GM18951 (cell line): Measurements from ENCODE around the gene HSPBP1.

Source experiments
- POLR2A ChIP-seq: IDR thresholded peaks from 4 replicates; pipeline ENCODE4 v1.6.1; 2011; ENCODE audit warnings: mild to moderate bottlenecking; ENCODE audit not compliant: insufficient read length, insufficient read depth; ENCODE audit errors: extremely low read depth
- in situ Hi-C: fragments of 300-500 bp; cut with MboI; formaldehyde crosslinking; loops from one replicate; pipeline ENCODE4 v1.12.0; 2022; ENCODE audit warnings: low sequenced_read_pairs, mixed read lengths, inconsistent platforms; ENCODE audit not compliant: unreplicated experiment

Gene HSPBP1

DNA sequence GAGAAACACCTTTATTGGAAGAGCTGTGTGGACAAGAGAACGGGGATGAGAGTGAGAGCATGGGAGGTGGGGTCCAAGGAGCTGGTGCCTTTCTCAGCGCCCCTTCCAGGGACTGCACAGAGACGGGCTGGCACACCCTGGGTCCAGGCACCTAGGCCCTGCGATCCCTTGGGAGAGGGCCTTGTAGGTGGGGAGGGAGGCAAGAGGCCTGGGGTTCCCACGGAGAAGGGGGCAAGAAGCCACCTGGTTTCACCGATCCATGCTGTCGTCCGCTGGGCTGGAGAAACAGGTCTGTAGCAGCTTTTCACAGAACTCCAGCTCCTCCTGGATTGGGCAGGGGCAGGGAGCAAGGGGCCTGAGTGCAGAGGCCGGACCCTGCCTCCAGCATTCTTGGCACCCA, 17.6 kb downstream of the HSPBP1 start:
- in situ Hi-C loops: no loop called here
- TF ChIP-seq POLR2A: no peak

DNA sequence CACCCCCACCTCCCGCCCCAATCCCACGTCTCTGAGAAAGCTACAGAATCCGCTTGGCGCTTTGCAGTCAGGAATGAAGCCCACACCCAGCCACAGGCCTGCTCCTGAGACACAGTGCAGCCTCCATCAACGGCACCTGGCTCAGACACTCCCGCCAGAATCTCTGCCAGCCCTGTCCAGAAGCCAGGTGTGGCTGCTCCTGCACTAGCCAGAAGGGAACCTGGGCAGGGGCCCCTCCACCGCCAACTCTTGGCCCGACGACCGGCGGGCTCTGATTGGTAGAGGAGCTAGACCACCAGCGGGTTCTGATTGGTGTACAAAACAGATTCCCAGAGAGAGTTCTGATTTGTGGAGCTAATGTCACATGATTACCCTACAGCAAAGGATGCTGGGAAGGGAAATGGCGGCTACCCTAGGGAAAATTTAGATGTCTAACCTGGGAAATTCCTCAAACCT, 18.2 kb downstream of the HSPBP1 start:
- TF ChIP-seq POLR2A: no peak
- in situ Hi-C loops: no loop called here

DNA sequence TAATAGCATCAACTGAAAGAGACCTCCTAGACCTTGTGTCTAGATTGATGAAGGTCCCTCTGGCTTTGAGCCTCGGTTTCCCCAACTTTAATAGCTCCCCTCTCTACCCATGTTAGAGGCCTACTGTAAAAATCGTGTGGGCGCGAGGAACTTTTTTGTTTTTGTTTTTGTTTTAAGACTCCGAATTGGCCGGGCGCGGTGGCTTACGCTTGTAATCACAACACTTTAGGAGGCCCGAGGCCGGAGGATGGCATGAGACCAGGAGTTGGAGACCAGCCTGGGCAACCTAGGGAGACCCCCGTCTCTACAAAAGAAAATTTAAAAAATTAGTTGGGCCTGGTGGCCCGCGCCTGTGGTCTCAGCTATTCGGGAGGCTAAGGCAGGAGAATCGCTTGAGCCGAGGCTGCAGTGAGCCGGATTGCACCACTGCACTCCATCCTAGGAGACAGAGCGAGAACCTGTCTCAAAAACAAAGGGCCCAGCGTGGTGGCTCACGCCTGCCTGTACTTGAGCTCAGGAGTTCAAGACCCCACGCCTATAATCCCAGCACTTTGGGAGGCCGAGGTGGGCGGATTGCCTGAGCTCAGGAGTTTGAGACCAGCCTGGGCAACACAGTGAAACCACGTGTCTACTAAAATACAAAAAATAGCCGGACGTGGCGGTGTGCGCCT, 20.2 kb downstream of the HSPBP1 start:
- in situ Hi-C loops: no loop called here
- no peak for TF ChIP-seq POLR2A

DNA sequence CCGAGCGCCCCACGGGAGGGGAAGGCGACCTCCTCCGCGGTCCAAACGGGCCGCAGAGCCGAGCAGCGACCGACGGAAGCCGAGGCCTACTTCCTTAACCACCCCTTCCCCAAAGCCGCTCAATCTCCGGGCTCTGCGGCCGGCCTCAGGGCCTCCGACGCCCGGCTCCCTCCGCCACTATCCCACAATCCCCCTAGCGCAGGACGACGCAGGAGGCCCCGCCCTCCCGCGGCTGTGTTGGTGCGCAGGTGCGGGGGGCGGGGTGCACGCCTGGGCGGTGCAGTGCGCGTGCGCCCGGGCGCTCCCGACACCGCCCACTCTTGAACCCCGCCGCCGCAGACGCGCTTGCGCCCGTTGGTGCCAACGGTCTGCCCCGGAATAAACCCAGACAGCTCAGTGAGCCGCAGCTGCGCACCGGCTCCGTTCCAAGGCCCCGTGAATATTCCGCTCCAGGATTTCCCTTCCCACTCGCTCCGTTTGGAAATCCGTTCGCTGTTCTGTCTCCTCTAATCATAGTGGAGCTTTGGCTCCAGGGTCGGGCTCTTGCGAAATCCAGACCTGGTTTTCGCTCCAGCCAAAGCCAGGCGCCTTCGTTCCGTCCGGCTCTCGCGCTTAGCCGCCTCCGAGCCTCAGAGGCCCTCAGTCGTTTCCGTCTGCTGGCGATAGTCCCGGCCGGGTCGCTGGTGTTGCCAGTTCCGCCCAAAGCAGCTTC, 20.9 kb downstream of the HSPBP1 start, which contains the start of gene PPP6R1:
Gene PPP6R1 (minus strand): TSS at position 190 of the 712 bp plus-strand sequence. CDS start 11,914 bp downstream, outside the sequence.
- in situ Hi-C loops: no loop called here
- TF ChIP-seq POLR2A: peak; percentile 90

DNA sequence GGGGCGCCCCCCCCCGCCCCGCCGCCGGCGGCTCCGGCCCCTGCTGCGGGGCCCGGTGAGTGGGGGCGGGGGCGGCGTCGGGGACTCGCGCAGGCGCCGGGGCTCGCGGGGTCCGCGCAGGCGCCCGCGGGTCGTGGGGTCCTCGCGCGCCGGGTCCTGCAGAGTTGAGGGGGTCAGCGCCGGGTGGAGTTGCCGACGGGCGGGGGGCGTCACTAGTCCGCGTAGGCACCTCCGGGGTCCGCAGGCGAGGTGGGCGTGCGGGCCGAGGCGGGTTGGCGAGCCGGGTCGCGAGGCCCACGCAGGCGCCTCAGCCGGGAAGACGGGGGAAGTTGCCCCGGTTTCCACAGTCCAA, 21.5 kb downstream of the HSPBP1 start:
- in situ Hi-C loops: no loop called here

DNA sequence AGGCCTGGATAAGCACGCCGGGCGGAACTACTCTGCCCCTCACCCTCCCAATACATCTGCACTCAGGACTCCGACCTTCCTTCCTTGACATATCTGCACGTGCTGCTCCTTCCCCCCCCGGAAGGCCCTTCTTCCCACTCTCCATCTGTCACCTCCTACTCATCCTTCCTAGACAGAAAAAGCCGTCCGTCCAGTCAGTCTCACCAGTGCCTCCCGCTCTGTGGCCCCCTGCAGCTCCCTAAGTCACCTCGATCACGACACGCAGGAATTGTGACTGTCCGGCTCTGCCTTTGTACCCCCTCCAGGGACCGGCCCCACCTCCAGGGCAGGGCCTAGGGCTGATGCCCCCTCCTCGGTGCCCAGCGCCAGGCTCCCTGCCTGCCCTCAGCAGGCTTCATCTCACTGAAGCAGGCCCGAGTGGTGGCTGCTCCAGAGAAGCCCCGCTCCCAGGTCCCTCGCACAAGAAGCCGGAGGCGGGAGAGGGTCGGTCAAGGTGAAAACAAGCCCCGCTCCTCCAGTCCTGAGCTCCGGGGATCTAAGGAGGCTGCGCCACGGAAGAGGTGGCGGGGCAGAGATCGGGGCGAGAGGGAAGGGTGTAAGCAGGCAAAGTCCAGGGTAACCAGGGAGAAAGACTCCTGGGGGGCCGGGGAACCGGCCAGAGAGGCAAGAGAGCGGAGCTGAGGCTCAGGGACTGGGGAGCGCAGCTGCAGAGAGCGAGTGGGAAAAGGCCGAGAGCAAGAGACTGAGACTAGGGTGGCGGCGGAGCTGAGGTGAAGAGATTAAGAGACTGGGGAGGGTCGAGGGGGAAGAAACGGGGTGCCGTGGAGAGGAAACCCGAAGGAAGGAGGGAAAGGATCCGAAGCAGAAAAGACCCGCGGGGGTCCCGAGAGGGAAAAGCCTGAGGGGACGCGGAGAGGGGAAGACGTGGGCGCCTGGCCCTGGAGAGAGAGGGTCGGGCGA, 22.2 kb downstream of the HSPBP1 start:
- in situ Hi-C loops: no loop called here
- peak; percentile 32 for TF ChIP-seq POLR2A

More for the DNA sequence above, 21.5 kb downstream of the HSPBP1 start:
- no peak for TF ChIP-seq POLR2A

DNA sequence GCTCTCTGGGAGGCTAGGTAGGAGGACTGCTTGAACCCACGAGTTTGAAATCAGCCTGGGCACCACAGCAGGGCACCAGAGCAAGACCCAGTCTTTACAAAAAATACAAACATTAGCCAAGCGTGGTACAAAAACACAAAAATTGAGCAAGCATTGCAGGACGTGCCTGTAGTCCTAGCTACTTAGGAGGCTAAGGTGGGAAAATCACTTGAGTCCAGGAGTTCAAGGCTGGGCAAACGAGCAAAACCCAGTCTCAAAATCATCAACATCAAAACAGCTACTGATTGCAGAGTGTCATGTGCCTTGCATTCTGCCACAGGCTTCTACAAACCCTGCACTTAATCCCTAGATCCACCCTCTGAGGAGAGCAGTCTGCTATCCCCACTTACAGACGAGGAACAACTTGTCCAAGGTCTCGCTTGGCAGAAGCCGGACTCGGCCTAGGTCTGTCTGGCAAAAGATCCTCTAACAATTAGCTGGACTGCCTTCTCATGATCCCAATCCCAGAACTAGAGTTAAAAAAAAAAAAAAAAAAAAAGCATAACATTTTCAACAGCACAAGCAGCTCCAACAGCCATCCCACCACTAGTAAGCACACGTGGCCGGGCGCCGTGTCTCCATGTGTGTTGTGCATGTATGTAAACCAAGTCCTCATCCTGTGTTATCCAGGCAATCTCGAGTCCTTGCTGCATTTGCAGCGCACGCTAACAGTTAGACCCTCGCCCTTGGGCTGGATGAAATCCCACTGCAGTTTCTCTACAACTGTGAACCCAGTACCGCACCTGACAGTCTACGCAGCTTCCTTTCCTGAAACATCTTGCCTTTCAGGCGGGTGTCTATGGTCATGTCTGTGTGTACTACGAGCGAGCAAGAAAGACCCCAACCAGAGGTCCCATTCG, 23.1 kb downstream of the HSPBP1 start:
- in situ Hi-C loops: no loop called here
- TF ChIP-seq POLR2A: no peak

DNA sequence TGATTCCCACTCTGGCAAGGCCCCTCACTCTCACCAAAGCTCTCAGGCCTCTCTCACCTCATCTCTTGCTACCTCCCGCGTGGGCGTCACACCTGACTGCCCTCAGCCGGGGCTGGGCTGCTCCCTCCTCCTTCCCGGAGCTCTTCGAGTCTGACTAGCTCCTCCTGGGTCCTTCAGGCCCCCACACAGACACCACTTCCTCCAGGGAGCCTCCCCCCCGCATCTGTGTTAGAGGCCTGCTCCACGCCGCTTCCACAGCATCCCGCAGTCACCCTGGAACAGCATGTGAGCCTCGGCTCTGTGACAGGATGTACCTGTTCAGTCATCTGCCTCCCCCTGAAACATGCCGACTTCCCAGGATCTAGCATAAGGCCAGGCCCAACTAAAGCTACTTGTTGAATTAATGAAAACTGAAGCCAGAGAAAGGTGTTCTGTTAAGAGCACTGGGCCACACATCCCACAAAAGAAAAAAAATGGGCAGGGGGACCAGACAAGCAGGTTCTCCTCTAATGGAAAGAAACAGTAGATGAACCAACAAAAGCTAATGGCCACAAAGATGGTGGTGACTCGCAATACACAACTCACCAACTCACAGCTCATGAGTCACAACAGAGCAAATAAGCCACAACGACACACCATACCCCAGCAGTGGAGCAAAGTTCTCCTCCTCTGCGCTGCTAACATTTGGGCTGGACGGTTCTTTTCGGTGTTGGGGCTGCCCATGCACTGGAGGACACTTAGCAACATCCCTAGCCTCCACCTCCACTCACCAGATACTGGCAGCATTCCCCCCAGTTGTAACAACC, 24.1 kb downstream of the HSPBP1 start:
- TF ChIP-seq POLR2A: peak; percentile 52
- in situ Hi-C loops: no loop called here

DNA sequence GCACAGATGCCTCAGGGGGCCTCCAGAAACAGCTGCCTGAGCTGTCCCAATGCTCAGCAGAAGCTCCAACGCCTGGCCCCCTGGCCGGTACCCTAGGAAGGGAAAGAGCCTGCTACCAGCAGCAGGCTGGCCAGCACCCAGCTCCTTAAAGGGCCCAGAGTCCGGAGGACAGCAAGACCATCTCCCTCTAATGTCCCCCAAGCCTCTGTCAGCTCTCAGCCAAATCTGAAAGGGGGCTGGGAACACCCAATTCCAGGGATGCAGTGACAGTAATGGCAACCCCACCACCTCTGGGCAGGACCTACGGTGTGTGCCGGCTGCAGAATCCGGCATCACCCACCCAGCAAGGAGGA, 25.3 kb downstream of the HSPBP1 start:
- in situ Hi-C loops: no loop called here
- TF ChIP-seq POLR2A: no peak

DNA sequence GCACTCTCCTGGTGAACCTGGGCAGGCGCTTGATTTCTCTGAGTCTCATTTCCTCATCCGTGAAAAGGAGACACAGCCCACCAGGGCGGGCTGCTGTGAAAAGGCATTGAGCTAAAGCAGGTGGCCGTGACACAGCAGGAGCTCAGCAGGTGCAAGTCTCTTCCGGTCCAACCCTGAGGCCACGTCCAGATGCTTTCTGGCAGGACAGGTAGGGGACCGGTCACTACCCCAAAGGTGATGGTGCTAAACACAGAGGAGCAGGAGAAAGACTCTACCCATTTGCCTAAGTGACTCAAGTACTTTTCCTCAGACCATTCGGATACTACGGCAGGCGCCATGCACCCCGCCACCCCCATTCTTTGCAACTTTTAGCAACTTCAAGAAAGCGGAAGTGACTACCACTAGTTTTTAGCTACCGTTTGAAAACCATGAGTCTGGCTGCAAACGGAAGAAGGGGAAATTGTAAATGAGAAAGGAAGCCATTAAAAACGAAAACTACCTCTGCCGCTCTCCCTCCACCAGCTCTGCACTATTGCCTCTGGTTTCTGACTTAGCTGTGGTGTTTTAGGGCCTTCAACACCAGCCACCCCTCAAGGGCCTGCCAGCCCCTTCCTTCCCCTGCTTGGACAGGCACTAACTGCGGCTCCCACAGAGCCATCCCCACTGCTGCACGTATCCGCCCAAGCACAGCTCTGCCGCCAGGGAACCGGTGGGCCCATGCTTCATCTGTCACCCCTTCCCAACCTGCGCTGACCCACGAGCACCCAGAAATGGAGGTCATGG, 25.9 kb downstream of the HSPBP1 start:
- TF ChIP-seq POLR2A: peak; percentile 56
- in situ Hi-C loops: no loop called here
